GM19351 (cell line): ENCODE results near the gene TFEC.
"Not testable (repeated sequence)": the region's sequence is repeated elsewhere in the genome, so short reads cannot be mapped to it uniquely, and the experiment has no call there.

ENCODE experiments used
- ATAC-seq: cut with Tn5 transposase; IDR thresholded peaks from one replicate; pipeline ENCODE4 v1.9.1; 2021; ENCODE audit warnings: mild to moderate bottlenecking, moderate library complexity; ENCODE audit not compliant: unreplicated experiment

The TFEC gene

DNA sequence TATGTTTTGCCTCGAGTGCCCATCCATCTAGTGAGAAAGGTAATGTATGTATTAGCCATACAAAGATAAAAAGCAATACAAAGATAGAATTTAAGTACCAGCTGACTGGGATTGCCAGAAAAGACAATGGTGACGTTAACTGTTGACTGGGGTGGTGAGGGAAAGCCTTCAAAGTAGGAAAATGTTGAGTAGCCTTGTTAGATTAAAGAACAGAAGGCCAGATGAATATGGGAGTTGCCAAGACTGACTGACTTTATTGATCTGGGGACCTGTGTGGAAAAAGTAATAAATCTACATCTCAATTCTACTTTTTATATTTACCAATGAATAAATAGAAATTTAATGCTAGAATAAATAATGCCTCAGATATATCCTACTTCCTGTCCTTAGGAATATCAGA is 97.7 kb downstream of the TFEC start:
- no peak for ATAC-seq

DNA sequence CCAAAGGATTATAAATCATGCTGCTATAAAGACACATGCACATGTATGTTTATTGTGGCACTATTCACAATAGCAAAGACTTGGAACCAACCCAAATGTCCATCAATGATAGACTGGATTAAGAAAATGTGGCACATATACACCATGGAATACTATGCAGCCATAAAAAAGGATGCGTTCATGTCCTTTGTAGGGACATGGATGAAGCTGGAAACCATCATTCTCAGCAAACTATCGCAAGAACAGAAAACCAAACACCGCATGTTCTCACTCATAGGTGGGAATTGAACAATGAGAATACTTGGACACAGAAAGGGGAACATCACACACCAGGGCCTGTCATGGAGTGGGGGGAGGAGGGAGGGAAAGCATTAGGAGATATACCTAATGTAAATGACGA is 100.4 kb downstream of the TFEC start:
- ATAC-seq, result not testable (repeated sequence)

DNA sequence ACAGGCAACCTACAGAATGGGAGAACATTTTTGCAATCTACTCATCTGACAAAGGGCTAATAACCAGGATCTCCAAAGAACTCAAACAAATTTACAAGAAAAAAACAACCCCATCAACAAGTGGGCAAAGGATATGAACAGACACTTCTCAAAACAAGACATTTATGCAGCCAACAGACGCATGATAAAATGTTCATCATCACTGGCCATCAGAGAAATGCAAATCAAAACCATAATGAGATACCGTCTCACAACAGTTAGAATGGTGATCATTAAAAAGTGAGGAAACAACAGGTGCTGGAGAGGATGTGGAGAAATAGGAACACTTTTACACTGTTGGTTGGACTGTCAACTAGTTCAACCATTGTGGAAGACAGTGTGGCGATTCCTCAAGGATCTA is 100.8 kb downstream of the TFEC start:
- not testable (repeated sequence) for ATAC-seq

DNA sequence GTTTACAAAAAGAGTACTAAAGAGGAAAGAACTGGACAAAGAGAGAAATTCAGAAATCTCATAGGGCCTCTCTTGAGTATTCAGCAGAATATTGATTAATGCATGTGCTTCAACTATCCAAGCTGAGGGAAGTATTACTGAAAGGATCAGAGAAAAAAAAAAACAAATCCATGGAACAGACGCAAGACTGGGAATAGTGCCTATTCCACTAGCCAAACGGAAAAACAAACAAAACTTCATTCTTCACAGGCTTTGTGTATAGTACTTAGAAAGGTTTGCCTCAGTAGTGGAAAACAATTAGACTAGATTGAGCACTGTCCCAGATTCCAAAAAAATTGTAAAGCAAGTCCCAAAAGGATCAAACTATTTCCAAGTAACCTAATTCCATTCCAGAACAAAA is 106.2 kb downstream of the TFEC start:
- ATAC-seq, result no peak

DNA sequence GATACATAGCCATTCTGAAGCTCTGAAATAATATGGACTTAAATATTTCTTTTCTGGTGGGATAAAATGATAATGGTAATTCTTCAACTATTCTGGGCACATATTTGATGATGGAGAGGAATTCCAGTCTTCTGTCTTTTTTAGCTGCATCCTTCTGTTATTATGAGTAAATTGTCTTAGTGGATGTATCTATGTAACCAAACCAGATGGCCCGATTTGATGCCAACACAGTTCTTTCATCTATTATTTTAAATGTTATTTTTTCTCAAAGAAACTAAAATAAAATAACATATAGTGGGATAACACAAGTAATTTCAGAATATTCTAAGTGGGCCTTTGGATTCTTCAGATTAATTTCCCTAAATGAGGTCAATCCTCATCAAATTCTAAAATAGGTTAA is 110.2 kb downstream of the TFEC start:
- ATAC-seq, result no peak

DNA sequence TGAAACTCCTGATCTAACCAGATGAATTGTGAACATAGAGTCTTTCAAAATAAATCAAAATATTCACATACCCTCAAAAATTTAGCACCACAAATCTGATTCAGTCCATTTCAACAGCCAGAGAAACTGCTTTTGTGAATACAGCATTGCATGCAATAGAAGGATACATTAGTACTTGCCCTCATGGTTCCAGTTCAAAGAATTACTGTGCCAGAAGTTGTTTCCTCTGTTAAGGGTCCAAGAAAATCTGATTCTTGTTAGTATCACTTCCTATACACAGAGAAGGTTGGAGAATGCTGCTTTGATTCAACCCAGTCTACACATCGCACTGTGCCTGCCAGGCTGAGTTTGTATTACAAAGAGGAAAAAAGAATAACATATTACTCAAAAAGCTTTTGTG is 115.6 kb downstream of the TFEC start:
- no peak for ATAC-seq

DNA sequence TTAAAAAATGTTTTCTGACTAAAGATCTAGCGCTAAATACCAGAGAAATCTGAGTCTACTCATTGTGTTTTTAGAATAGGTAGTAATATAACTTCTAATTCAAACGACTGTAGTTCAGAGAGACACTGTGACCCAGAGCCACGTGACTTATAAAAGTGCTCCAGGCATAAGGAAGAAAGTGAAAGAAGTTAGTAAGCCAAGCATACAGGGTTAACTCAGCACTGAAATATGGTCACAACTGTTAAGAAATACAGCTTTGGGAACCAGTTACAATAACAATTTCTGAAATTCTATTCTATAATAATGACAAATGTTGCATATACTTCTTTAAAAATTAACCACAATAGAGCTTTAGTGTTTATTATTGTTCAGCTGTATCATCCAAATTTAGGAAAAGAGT is 119.1 kb downstream of the TFEC start:
- peak; percentile 39 for ATAC-seq

DNA sequence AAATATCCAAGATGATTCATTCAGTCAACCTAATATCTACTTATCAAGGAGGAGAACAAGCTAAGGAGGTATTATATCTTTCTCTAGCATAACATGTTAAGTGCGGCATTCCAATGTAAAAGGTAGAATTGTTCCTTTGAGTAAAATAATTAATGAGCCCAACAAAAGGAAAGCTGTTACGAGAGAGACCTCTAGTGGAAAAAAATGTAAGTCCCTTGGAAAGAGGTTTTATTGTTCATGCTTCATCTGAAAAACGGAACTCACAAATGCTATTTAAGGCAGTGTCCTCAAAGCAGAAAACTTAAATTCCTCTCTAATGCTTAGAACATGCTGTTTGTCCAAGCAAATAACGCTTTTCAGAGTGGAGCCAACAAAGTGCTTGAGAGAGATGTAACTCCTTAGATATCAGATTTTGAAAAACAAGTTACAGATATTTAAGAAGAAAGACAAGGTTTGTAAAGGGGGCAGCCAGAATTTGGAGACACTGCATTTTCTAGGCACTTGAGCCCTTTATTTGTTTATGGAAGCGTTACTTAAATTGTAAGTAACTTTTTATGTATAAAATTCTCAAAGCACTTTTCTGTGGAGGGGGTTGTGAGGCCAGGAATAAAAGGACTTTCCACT is 119.9 kb downstream of the TFEC start:
- ATAC-seq, result peak; percentile 73

DNA sequence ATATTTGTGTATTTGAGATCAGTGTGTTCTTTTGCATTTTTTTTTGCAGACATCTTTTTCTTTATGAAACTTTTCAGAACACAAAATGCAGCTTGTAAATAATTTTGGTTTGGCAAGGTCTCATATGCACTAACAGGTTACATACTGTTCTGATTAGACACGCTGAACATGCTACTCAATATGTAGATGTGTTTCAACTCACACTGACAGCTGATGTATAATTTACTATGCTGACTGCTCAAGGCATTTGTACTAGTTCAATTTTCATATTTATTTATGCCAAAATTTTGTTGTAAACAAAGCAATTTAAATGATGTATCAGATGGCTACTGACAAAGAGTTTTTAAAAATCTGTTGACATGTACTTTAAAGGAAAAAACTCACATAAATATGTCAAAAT is 123.8 kb downstream of the TFEC start:
- no peak for ATAC-seq

DNA sequence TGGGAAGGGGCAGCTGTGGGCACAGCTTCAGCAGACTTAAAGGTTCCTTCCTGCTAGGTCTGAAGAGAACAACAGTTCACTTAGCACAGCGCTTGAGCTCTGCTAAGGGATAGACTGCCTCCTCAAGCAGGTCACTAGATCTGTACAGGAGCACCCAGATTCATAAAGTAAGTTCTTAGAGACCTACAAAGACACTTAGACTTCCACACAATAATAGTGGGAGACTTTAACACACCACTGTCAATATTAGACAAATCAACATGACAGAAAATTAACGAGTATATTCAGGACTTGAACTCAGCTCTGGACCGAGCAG is 140.9 kb downstream of the TFEC start:
- no peak for ATAC-seq

DNA sequence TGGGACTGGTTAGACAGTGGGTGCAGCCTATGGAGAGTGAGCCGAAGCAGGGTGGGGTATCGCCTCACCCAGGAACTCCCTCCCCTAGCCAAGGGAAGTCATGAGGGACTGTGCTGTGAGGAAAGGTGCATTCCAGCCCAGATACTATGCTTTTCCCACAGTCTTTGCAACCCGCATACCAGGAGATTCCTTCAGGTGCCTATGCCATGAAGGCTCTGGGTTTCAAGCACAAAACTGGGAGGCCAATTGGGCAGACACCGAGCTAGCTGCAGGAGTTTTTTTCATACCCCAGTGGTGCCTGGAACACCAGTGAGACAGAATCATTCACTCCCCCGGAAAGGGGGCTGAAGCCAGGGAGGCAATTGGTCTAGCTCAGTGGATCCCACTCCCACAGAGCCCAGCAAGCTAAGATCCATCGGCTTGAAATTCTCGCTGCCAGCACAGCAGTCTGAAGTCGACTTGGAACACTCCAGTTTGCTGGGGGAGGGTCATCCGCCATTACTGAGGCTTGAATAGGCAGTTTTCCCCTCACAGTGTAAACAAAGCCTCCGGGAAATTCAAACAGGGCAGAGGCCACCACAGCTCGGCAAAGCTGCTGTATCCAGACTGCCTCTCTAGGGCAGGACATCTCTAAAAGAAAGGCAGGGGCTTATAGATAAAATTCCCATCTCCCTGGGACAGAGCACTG is 141.4 kb downstream of the TFEC start:
- no peak for ATAC-seq

DNA sequence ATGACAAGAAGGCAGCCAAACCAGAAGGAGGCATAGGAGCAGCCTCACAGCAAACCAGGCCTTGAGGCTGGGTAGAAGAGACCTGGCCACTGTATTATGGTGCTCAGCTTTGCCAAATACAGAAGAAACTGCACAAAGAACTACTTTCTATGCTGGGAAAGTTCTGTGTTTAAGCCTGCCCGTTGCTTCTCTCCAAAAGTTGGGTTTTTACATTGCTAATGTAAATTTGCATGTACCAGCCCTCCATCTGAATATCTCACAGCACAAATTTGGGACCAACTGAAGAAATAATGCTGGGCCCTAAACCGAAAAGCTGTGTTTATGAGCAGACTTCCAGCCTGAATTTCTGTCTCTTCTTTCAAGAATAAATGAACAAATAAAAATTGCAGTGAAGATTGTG is 145.0 kb downstream of the TFEC start:
- ATAC-seq, result no peak
